DMS114 treated with DMSO at 0.1 percent for 48 hours (cell line): ENCODE data around the gene GSTM3.
A peak's percentile ranks its signal among the peaks of the same experiment; 100 is the strongest.
"Not testable (repeated sequence)": the region's sequence is repeated elsewhere in the genome, so short reads cannot be mapped to it uniquely, and the experiment has no call there.

Experiments
- DNase-seq: peaks from one replicate; lab custom pipeline; 2025; ENCODE audit not compliant: unreplicated experiment; lab: John Stamatoyannopoulos, UW

GSTM3 gene

DNA sequence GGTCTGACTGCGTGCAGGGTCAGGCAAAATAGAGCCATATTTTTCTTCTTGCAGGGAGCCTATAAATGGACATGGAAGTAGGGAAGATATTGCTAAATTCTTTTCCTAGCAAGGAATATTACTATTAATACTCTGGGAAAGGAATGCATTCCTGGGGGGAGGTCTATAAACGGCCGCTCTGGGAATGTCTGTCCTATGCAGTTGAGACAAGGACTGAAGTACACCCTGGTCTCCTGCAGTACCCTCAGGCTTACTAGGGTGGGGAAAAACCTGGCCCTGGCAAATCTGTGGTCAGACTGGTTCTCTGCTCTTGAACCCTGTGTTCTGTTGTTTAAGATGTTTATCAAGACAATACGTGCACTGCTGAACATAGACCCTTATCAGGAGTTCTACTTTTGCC is 31.9 kb downstream of the GSTM3 start:
- DNase-seq, result not testable (repeated sequence)

DNA sequence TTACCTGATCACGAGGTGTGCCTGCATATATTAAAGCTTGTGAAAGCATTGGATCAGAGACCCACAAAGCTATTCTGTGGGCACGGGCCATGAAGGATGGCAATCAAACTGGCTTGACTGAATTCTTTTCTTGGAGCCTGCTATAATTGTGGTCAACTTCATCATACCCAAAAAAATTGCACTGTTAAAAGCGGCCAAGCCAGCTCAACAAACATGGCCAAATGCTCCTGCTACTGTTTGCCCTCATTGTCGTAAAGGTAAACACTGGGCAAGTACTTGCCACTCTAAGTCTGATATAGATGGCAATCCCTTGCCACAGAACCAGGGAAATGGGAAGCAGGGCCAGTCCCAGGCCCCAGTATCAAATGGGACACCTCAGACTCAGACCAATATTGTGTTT is 35.4 kb downstream of the GSTM3 start:
- no peak for DNase-seq

DNA sequence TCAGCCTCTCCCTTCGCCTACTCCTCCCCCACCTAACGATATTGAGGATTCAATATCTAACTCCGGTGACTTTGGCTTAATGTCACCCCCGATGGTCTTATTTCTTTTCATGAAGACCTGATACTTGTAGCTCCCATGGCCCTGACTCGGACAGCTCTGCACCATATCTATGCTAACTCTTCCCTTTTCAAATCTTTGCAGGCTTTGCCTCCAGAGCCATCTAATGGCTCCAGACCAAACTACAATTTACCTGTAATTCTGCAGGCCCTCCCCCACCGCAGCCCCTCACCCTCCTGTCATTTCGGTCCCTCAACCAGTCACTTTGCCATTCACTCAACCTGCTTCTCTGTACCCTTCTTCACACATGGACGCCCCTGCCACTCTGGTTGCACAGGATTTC is 36.7 kb downstream of the GSTM3 start:
- no peak for DNase-seq

DNA sequence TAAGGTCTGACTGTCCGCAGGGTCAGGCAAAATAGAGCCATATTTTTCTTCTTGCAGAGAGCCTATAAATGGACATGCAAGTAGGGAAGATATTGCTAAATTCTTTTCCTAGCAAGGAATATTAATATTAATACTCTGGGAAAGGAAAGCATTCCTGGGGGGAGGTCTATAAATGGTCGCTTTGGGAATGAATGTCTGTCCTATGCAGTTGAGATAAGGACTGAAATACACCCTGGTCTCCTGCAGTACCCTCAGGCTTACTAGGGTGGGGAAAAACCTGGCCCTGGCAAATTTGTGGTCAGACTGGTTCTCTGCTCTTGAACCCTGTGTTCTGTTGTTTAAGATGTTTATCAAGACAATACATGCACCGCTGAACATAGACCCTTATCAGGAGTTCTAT is 37.9 kb downstream of the GSTM3 start:
- DNase-seq, result not testable (repeated sequence)

DNA sequence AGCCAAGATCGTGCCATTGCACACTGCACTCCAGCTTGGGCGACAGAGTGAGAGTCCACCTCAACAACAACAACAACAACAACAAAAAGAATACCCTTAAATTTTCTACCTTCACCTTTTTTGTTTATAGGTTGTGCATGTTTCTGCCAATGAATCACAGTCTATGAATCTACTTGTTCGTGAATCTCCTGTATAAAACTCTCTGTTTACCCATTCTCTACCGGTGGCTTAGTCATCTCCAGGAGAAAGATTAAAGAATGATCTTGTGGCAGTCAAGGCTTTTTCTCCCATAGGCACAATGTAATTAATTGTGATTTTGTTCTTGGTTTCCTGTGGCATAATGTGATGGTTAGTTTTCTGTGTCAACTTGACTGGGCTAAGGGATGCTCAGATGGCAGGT is 43.0 kb downstream of the GSTM3 start:
- not testable (repeated sequence) for DNase-seq

DNA sequence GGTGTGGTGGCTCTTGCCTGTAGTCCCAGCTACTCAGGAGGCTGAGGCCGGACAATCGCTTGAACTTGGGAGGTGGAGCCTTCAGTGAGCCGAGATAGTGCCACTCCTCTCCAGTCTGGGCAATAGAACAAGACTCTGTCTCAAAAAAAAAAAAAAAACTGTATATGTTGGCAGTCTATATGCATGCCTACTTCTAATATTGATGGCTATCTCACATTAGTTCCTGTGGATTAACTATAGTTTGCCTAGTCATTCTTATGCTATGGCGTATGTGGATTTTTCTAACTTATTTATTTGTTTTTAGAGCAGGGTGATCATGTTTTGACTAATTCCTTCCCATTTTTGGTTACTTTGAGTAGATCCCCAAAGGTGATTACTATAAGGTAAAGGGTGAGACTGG is 43.8 kb downstream of the GSTM3 start:
- DNase-seq, result no peak

DNA sequence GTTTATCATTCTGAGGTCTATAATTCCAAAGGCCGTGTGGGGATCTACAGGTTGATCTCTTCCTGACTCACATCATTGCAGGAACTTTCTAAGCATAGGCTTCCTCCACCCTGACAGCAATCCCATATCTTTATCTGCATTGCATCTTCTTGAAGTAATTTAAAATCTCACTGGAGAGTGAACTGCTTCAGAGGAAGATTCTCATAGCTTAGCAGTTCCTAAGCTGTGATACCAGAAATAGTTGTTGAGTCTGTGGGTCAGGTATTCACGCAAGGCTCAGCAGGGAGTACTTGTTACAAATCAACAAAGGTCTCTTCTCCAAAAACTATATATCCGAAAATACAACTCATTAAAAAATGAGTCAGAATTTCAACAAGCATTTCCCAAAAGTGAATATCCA is 45.7 kb downstream of the GSTM3 start:
- DNase-seq, result not testable (repeated sequence)

DNA sequence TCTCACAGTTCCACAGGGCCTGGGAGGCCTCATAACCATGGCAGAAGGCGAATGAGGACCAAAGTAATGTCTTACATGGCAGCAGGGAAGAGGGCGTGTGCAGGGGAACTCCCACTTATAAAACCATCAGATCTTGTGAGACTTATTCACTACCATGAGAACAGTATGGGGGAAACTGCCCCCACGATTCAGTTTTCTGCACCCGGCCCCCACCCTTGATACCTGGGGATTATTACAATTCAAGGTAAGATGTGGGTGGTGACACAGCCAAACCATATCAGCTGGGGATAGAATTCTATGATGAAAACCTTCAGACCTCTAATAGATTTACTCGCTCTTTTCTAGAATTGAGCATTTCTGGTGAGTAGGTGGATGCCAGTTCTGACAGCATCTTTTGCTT is 46.4 kb downstream of the GSTM3 start:
- not testable (repeated sequence) for DNase-seq

DNA sequence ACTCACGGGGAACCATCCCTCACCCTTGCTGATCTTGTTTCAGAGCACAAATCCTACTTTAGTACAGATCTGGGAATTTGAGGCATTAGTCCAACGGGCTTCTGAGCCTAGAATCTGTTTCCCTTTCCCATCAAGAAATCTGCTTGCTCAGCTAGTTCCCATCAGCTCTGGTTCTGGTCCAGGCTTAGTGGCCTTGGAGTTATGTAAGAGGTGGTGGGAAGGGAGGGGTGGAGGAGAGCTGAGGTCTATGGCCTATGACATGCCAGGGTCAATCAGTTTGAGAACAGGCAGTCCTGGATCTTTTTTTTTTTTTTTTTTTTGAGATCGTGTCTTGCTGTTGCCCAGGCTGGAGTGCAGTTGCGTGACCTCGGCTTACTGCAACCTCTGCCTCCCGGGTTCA is 49.1 kb downstream of the GSTM3 start:
- DNase-seq, result no peak

DNA sequence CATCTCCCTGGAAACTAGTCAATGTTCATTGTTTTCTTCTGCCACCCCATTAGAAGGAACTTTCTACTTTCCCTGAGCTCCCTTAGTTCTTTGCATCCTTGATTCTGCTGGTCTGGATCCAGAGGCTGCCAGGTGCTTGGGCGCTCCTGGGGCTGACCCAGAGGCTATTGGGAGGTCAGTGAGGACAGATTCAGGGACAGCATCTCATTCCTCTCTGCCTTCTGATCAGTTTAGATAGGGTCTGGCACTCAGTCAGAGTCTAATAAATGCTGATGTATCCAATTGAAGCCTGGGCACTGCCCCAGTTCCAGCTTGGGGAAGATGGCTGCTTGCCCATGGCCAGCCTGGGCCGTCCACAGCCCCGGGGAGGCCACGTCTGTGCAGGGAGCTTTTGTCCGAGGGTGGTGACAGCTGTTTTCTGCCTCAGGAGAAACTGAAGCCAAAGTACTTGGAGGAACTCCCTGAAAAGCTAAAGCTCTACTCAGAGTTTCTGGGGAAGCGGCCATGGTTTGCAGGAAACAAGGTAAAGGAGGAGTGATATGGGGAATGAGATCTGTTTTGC is 50.9 kb downstream of the GSTM3 start:
- DNase-seq, result no peak

DNA sequence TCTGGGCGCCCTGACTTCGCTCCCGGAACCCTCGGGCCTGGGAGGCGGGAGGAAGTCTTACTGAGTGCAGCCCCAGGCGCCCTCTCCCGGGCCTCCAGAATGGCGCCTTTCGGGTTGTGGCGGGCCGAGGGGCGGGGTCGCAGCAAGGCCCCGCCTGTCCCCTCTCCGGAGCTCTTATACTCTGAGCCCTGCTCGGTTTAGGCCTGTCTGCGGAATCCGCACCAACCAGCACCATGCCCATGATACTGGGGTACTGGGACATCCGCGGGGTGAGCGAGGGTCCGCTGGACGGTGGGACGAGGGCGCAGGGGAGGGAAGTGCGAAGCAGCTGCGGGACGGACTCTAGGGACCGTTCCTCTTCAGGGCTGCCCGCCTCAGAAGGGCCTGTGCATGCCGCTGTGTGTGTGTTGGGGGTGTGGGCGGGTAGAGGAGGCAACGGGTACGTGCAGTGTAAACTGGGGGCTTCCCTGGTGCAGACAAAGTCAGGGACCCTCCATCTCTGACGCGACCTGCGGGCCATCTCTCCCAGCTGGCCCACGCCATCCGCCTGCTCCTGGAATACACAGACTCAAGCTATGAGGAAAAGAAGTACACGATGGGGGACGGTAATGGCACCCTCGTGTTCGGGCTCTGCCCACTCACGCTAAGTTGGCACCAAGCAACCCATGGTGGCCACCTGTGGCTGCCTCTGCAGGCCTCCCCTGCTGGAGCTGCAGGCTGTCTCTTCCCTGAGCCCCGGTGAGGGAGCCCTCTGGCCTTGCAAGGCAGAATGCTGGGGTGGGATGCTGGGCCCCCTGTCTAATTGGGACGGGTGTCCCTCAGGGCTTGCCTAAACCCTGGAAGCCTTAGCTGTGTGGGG is 53.0 kb downstream of the GSTM3 start, which contains the start of gene GSTM1:
Gene GSTM1, plus strand, starts transcription at position 177 of the 859 bp plus-strand sequence. Its CDS starts 57 bp downstream, at position 234.
- peak; percentile 27 for DNase-seq

DNA sequence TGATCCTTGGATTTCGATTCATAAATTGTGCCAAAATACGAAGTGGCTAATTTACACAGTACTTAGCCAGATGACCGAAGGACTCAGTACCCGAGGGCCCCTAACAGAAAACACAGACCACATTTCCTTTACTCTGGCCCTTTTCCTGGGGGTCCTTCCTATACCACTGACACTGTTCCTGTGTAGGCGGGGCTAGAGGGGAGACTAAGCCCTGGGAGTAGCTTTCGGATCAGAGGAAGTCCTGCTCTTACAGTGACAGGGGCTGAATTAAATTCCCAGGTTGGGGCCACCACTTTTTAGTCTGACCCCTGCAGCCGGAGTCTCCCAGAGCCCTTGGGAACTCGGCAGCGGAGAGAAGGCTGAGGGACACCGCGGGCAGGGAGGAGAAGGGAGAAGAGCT is 53.7 kb downstream of the GSTM3 start:
- not testable (repeated sequence) for DNase-seq

DNA sequence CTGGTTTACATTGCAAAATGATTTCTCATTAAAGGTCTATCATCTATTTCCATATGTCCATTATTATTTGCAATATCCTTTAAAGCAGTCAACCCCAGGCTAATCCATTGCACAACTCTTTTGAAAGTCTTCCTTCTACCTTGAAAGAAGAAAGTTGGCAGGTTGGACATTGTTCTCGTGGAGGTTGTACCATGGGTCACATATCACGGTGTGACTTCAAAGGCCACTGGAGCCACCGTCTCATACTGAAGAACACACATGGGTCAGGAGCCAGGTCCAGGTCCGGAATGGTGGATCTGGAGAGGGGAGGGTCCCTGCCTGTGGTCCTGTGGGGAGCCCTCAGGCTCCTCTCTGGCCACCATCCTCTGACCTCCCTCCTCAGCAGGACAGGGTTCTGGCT is 54.9 kb downstream of the GSTM3 start:
- not testable (repeated sequence) for DNase-seq

DNA sequence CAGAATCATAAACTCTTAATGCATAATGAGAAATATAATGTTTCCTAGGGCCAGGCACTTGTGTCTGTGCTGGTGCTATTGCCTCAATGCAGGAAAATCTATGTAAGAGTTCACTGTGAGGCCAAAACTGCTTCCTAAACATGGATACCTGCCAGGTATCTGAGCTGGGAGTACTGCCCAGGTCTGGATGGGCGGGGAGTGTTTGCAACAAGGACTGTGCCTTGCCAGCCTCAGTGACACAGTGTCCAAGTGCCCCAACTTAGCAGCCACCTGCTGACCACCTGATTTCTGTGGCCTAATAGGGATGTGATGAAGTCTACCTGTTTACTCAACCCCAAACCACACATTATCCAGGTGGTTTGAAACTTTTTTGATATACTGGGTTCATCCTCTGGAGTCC is 55.4 kb downstream of the GSTM3 start:
- not testable (repeated sequence) for DNase-seq

DNA sequence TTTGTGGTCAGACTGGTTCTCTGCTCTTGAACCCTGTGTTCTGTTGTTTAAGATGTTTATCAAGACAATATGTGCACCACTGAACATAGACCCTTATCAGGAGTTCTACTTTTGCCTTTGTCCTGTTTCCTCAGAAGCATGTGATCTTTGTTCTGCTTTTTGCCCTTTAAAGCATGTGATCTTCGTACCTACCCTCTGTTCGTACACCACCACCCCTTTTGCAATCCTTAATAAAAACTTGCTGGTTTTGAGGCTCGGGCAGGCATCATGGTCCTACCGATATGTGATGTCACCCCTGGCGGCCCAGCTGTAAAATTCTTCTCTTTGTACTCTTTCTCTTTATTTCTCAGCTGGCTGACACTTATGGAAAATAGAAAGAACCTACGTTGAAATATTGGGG is 56.1 kb downstream of the GSTM3 start:
- DNase-seq, result not testable (repeated sequence)
